H4 (cell line): ENCODE results near the gene DOCK1. TPM values are rescaled to one million over a fixed set of nuclear protein-coding genes. Genes with fewer than 3 reads are reported as not detected.

Experiments used
- DNase-seq: peaks from one replicate; pipeline ENCODE4 v3.0.0-alpha.2; 2015; ENCODE audit warnings: low spot score
- total RNA-seq: library from RNA; depleted of rRNA; stranded (reverse); fragments of >200 nt; shearing (Covaris generic); gene quantifications from 2 replicates; pipeline ENCODE4 v1.2.3, GENCODE V29; 2014

DOCK1 gene
- total RNA-seq, 1 experiment from 2014 or later: 34.4 TPM

DNA sequence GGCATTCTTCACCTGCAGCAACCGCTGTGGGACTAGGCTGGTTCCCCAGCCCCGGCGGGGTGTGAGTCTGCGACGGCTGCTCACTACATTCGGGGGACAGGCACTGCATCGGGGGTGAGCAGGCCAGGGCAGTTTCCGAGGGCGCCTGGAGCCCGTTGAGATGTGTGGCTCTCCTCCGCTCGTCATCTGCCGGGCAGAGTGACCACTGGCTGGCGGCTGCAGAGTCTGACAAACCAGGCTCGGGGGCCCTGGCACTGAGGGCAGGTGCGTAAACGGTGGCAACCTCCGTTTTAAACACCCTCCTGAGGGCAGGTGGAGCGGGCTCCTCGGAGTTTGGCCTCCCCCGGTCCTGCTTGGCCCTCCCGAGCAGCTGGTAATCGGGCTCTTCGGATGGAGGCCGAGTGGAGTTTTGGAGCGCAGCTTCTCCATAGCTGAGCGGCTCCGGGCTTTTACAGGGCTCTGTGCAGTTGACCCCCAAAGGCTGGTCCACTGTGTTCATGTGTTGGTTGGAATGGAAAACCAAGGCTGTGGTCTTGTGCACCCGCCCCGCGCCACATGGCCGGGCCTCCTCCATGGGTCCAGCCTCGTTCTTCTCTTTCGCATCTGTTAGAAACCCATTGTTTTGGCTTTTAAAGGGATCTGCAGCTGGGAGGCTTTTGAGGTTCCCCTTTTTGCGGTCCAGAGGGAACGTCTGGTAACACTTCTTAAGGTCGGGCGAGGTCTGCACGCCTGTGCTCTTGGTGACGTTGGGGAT, 270.3 kb downstream of the DOCK1 start:
- no peak for DNase-seq

DNA sequence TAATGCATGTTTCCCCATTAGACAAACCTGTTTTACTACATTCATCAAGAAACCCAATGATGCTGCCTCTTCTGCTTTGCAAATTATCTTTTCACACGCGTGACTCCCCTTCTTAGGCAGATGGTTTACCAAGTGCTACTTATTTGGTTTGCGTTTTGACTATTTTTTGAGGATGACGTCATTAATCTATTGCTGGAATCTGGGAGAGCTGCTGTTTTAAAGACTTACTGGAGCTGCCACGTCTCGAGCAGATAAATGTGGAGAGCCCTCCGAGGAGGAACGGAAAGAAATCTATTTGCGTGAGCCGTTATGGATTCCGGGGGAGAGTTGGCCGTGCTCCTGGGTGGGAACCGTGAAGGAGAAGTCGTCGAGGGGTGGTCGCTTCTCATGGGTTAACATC, 271.4 kb downstream of the DOCK1 start:
- no peak for DNase-seq

DNA sequence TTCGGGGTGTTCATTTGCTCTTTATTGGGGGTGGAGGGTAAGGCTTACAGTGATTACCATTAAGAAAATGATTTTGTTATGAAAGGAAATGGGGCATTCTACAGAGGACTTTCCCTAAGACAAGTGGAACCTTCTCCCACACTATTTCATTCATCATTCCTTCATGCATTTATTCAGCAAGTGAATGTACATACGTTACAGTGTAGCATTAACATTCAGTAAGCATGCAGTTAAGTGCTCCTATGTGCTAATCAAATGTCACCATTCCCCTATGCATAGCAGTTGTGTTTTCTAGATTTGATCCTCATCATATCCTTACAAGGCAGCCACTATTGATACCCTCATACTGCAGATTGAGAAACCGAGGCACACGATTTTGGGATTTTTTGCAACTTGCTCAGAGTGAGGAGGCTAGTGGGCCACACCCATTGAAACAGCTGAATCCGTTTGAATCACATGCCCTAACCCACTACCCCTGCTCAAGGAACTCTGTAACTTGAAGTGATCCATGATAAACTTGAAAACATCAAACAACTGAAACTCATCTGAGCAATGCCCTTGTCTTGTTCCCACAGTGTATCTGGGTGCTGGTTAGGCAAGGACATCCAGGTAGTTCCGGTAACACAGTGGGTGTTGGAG, 274.5 kb downstream of the DOCK1 start:
- DNase-seq: no peak

DNA sequence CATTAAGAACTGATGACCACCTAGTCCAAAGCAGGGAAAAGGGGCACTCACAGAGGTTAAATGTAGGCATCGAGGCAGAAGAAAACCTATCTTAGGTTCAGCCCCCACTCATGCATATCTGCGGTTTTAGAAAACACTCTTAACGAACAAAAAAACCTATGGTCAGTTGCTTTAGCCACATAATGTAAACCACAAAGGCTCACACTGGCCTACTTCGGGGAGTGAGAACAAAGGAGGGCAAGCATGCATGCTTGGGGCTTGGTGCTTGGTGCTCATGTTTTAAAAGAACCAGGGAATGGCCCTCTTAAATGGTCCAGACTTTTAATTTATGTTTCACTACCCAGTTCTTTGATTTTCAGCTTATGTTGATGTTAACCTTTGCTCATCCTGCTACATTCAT, 276.9 kb downstream of the DOCK1 start:
- no peak for DNase-seq

DNA sequence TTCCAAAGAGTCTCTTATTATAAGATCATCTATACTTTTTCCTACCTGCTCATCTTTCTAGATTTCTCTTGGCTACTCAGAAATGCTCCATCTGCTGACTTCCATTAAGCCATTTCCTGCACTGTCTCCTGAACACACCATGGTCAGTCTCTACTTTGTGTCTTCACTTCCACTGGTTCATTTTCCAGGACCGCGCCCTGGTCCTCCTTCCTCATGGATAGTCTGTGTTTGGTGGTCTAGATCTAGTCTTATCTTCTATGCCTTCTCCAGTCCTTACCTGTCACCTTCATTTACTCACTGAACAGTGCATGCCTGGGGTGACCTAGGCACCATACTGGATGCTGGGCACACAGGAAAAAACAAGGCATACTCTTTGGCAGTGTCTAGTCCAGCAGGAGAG, 279.4 kb downstream of the DOCK1 start:
- DNase-seq: no peak

- DNase-seq: no peak
Observed at GRCh38 chr10:127186813-127187212, 281.6 kb downstream of the DOCK1 start.

GRCh38 chr10:127189226-127189625, 284.0 kb downstream of the DOCK1 start:
- no peak for DNase-seq

DNA sequence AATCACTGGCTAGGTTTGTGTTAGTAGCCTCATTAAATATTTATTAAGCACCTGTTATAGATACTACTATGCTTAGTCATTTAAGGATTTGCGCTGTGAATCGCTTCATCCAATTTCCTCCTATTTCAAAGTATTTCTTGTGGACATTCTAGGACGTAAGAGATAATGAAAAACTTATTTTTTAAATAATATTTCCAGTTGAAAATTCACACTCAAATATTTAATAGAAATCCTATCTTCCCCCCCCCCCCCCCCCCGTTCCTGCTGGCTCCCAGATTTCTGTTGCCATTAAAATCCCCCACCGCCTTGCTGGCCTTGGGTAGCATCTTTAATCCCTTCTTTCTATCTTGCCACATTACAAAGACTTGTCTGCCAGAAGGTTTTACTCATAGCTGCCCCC, 285.2 kb downstream of the DOCK1 start:
- no peak for DNase-seq

DNA sequence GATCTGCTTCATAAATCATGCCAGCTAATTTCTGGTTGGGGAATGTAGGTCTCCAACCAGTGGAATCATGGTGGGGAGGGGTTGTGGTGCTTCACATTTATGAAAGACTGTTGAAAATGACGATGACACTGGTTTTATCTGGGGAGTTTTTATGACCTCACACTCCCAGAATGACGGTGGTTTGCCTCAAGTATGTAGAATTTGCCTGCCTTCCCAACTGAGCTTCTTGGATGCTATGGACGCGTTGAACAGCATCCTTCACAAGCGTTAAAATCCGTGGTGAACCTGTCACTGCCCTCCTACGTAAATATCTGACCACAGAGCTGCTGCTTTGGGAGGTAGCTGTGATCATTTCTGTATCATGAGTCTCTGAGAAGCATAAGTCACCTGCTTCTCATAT, 287.9 kb downstream of the DOCK1 start:
- DNase-seq: no peak

DNA sequence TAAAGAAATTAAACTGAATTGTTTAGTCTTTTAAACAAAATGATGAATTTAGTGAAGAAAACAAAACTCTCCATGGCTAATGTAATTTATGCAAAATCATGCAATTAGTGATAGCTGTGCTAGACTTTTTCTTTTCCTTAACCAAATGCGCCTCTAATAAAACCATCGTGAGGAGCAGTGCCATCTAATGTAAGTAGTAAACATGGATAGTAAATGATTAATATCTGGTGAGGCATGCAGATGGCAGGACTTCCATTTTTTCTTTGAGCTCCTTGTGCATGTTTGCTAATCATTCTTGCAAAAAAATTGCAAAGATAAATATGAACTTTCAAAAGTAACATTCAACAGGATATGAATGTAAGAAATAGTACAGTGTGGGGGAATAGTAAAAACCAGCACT, 288.9 kb downstream of the DOCK1 start:
- DNase-seq: no peak

DNA sequence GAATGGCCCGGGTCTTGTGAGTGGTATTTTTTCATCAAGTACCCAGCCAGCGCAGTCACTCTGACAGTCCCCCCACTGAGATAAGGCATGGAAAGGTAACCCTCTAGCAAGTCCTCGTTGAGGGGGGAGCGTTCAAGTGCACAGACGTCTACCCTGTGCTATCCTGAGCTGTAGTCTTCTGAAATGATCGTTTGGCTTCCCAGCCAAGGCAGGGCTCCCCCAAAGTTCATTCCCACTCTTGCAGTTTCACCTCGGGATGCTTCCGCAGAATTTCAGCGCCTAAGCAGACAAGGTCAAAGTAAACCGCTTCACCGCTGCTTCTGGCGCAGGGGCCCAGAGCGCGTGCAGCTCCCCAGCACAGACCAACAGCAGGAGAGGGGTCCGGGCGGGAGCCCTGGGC, 289.4 kb downstream of the DOCK1 start:
- no peak for DNase-seq

DNA sequence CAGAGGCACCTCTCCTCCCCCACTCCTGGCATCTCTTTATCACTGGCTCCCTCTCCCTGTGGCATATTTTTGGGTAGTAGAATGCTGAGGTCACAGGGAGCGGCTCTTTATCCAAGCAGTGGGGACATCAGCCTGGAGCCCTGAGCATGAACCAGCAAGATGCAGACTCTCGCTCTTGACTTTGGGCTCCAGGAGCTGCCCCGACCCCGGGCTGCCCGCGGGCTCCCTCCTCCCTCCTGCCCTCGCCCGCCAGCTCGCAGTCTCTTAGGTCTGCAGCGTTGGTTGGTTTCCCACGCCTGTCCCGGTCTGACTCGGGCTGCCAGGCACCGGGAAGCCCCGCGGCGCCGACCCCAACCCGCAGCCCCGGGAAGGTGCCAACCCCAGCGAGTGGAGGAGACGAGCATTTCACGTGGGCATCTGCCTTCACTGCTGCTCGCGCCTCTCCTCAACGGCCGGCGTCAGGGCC, 289.8 kb downstream of the DOCK1 start:
- no peak for DNase-seq

GRCh38 chr10:127195571-127196281, 290.5 kb downstream of the DOCK1 start:
- no peak for DNase-seq

- DNase-seq: no peak
Observed at GRCh38 chr10:127196282-127197153, 291.3 kb downstream of the DOCK1 start, which contains the start of gene INSYN2A. Gene INSYN2A, minus strand, starts transcription at chr10:127196591. Its CDS starts 20,196 bp downstream, at chr10:127176395.

- DNase-seq: no peak
Observed at GRCh38 chr10:127197154-127197432, 291.9 kb downstream of the DOCK1 start.

DNA sequence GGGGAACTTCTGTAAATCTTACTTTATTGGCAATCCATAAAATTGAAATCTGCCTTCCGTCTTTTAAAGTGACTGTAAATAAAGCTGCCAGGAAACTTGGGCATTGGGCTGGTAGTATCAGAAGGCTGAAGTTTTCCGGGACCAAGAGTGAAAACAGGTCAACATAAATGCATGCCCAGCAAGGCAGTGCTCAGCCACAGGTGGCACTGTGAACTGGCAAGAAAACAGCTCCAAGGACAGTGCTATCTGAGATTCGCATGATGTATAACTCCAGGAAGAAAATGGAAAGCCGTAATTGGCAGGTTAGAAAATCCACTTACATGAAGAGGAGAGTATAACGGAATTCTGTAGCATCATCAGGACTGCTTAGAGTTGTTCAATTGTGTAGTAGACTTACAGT, 293.1 kb downstream of the DOCK1 start:
- no peak for DNase-seq

- no peak for DNase-seq
Observed at GRCh38 chr10:127198721-127199120, 293.5 kb downstream of the DOCK1 start.

- DNase-seq: no peak
Observed at GRCh38 chr10:127200646-127201045, 295.4 kb downstream of the DOCK1 start.

DNA sequence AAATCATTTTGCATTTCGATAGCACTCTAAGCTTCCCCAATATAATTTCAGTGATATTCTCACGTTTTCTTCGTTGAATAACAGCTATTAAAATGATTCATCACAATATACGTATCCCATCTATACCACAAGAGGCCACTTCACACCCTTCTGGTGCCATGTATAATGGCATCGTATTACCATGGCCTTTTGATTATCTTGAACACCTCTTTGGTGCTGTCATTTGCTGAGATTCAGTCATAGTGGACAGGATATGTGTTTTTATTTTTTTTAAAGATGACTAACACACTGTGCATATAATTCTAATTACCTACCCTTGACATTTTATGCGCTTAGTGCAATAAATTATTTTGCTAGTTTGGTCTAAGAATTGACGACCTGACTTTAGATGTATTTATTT, 297.8 kb downstream of the DOCK1 start:
- DNase-seq: no peak

- DNase-seq: no peak
Observed at GRCh38 chr10:127207081-127207480, 301.9 kb downstream of the DOCK1 start.

DNA sequence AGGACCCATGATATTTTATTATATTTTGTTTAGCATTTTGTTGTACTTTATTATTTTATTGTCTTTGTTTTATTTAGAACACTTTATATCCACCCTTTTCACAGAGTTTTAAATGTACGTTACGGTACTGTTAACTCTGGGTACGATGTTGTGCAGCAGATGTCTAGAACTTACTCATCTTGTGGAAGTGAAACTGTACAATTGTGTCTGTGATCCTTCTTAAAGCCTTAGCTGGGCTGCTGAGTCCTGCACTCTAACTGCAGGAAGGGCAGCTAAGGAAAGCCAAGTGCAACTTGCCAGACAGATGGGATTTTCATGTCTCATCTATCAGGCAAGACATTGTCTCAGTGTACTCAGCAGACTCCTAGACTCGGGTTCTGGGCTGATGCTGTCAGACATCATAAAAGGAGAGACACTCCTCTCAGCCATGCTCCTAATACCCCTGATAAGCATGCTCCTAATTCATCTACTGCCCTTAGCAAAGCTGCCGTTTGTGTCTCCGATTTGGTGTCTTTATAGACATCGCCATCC, 305.8 kb downstream of the DOCK1 start:
- DNase-seq: no peak

DNA sequence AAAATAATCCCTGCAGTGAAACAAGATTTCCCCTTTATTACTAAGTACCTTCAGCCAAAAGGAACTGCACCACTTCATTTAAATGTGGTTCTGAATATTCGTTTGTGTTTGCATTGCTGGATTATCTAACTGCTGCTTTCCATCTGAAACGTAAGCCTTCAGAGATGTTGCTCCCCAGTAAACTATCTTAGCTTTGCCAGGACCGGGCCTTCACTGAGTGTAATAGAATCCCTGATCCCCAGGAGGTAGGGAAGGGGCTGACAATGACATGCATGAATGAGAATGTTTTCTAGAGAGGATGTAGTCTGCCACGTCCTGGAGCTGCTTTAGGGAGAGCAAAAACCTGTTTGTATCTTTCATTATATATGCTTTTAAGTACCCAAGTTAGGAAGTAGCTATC, 310.6 kb downstream of the DOCK1 start:
- no peak for DNase-seq
